ENCODE data around the gene RUNX2.

DNA sequence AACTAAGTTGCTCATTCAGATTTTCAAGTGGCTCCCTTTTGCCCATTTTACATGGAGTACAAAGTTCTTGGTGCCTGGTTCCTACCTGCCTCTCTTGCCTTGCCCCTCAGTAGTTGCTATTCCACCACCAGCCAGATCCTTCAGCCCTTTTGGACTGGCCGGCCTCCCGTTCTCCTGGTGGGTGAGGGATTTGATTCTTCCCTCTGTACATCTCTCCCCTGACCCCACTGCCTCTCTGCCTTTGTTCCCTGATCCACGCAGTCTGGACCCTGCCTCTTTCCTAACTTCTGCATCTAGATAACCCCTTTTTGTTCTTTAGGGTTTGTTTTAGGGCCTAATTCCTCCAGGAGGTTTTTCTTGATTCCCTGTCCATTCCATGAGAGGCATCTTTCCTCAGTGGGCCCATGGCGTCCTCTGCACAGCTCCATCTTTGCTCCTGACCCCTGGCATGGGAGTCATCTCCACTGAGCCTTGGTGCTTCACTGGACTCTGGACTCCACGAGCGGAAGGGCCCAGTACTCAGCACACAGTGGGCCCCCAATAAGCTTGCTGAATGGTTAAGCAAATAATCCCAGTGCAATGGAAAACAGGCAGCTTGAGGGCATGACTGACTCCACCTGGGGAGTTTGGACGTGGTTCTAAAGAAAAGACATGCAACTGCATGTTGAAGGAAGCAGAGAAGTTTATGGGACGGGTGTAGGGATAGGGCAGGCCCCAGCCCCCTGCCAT lies 358.9 kb downstream of the RUNX2 start:
- TF ChIP-seq, protein P1, sequence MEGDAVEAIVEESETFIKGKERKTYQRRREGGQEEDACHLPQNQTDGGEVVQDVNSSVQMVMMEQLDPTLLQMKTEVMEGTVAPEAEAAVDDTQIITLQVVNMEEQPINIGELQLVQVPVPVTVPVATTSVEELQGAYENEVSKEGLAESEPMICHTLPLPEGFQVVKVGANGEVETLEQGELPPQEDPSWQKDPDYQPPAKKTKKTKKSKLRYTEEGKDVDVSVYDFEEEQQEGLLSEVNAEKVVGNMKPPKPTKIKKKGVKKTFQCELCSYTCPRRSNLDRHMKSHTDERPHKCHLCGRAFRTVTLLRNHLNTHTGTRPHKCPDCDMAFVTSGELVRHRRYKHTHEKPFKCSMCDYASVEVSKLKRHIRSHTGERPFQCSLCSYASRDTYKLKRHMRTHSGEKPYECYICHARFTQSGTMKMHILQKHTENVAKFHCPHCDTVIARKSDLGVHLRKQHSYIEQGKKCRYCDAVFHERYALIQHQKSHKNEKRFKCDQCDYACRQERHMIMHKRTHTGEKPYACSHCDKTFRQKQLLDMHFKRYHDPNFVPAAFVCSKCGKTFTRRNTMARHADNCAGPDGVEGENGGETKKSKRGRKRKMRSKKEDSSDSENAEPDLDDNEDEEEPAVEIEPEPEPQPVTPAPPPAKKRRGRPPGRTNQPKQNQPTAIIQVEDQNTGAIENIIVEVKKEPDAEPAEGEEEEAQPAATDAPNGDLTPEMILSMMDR (tag by site-specific recombination; IDR thresholded peaks at IDR 0.05): no peak
- TF ChIP-seq, protein P2, sequence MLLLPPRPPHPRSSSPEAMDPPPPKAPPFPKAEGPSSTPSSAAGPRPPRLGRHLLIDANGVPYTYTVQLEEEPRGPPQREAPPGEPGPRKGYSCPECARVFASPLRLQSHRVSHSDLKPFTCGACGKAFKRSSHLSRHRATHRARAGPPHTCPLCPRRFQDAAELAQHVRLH (tag by site-specific recombination; IDR thresholded peaks at IDR 0.05): no peak
- TF ChIP-seq ZNF292 (tag by site-specific recombination; IDR thresholded peaks at IDR 0.05; ENCODE audit: borderline replicate concordance, low read depth): no peak
- TF ChIP-seq, protein P3, sequence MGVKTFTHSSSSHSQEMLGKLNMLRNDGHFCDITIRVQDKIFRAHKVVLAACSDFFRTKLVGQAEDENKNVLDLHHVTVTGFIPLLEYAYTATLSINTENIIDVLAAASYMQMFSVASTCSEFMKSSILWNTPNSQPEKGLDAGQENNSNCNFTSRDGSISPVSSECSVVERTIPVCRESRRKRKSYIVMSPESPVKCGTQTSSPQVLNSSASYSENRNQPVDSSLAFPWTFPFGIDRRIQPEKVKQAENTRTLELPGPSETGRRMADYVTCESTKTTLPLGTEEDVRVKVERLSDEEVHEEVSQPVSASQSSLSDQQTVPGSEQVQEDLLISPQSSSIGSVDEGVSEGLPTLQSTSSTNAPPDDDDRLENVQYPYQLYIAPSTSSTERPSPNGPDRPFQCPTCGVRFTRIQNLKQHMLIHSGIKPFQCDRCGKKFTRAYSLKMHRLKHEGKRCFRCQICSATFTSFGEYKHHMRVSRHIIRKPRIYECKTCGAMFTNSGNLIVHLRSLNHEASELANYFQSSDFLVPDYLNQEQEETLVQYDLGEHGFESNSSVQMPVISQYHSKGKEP (tag by site-specific recombination; IDR thresholded peaks at IDR 0.05): no peak
